B cell (primary cell): ENCODE results near the gene TGFBR3L.

Source experiments
- CTCF ChIP-seq: fragments of 200-600 bp; IDR thresholded peaks from one replicate; pipeline ENCODE4 v1.8.0; 2022; ENCODE audit warnings: antibody characterized with exemption, mild to moderate bottlenecking
- EZH2 ChIP-seq: IDR thresholded peaks from 2 replicates; pipeline ENCODE4 v1.6.1; 2012; ENCODE audit warnings: borderline replicate concordance, low read depth, mild to moderate bottlenecking, moderate library complexity, low read length; ENCODE audit not compliant: insufficient read depth, poor library complexity, severe bottlenecking

DNA sequence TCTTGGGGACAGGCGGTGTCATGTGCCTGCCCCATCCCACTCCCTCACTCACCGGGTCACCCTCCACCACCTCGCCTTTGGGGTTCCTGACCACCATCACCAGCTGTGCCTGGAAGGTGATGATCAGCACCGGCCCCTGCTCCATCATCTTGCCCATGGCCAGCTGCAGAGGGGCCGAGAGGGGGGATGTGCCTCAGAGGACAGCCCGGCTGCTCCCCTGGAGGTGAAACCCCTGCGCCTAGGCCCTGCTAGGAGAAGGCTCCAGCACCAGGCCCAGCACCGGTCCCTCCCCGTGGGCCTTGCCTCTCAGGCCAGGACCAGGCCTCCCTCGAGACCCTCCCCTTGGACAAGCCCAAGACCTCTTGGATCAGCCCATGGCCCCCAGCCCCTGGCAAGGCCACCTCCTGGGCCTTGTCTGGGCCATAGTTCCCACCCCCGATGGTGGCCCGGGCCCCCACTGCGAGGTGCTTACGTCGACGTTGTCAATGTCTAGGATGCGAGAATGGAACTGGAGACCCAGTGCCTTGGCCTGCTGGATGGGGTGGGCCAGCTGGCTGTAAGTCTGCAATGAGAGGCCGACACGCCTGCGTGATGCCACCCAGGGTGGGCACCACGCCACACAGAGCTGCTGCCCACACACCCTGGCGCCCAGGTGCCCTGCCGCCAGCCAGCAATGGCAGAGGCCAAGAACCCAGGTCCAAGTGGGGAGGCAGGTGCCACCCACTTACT, 13.1 kb downstream of the TGFBR3L start:
- no peak for TF ChIP-seq EZH2
- TF ChIP-seq CTCF = no peak
